Lower lobe of right lung (tissue), 2 donors: Measurements from ENCODE around the gene OGDH. TPM values are rescaled to one million over a fixed set of nuclear protein-coding genes. Genes with fewer than 3 reads are reported as not detected.

ENCODE experiments used
- ATAC-seq, 2 donors: fragments of 200-7000 bp; cut with Tn5 transposase; one replicate each; pipeline ENCODE4 v1.9.1; 2020 to 2022; ENCODE audit warnings: mild to moderate bottlenecking in 2 of 2, moderate library complexity in 2 of 2
- DNase-seq: peaks from one replicate; pipeline ENCODE4 v3.0.0-alpha.2; 2020
- H3K27ac ChIP-seq: fragments of 200-600 bp; one replicate; pipeline ENCODE4 v1.8.0; 2022
- H3K27me3 ChIP-seq: fragments of 200-600 bp; one replicate; pipeline ENCODE4 v1.8.0; 2022; ENCODE audit warnings: low read depth
- H3K36me3 ChIP-seq: fragments of 200-600 bp; one replicate; pipeline ENCODE4 v1.8.0; 2022; ENCODE audit warnings: mild to moderate bottlenecking
- H3K4me1 ChIP-seq: fragments of 200-600 bp; one replicate; pipeline ENCODE4 v1.8.0; 2022
- H3K4me3 ChIP-seq: fragments of 200-600 bp; one replicate; pipeline ENCODE4 v1.8.0; 2022; ENCODE audit warnings: mild to moderate bottlenecking
- H3K9me3 ChIP-seq: fragments of 200-600 bp; one replicate; pipeline ENCODE4 v1.8.0; 2022
- CTCF ChIP-seq: fragments of 200-600 bp; IDR thresholded peaks from one replicate; pipeline ENCODE4 v1.8.0; 2022; ENCODE audit warnings: antibody characterized with exemption, mild to moderate bottlenecking
- intact Hi-C: fragments of 100-400 bp; cut with DNase I; formaldehyde crosslinking; loops from one replicate; pipeline ENCODE4 v1.11.0; 2022
- total RNA-seq: library from RNA; stranded (reverse); fragmentation: NEBNext Ultra II Directional; extraction: Animal tissue kit (Norgen Biotek cat#: 25700); gene quantifications from one replicate; pipeline ENCODE4 v1.2.1, GENCODE V29; 2021
- donor health status: DM: no; HTN: yes; CAD: no; lungs with severe emphysema.

Gene OGDH
- total RNA-seq, 1 donor from 2014 or later, result 132 TPM

- Histone ChIP-seq H3K4me3 (no peak overlapping the region), H3K4me1 (no peaks in the 10 kb centered on the region), H3K27me3 (no peaks in the 10 kb centered on the region), H3K9me3 (no peaks in the 10 kb centered on the region), H3K27ac (no peak overlapping the region), H3K36me3 (peaks cover 69% of the 10 kb centered on the region)
- ATAC-seq (no peak), DNase-seq (no peak)
- TF ChIP-seq CTCF, result no peak
- intact Hi-C loops, result no loop called here
Measured at GRCh38 chr7:44646921-44647636, 40.7 kb downstream of the OGDH start.

GRCh38 chr7:44647981-44648714, 41.7 kb downstream of the OGDH start:
- H3K36me3 ChIP-seq, result peaks cover 76% of the 10 kb centered on the region
- H3K4me3 ChIP-seq, result no peak overlapping the region
- ATAC-seq (no peak), DNase-seq (no peak)
- no peak overlapping the region for H3K27ac ChIP-seq
- H3K27me3 ChIP-seq, result no peaks in the 10 kb centered on the region
- no peaks in the 10 kb centered on the region for H3K4me1 ChIP-seq
- no peak for TF ChIP-seq CTCF
- intact Hi-C loops, result no loop called here
- H3K9me3 ChIP-seq, result no peaks in the 10 kb centered on the region

- Histone ChIP-seq H3K4me3 (no peak overlapping the region), H3K27ac (no peak overlapping the region), H3K27me3 (no peaks in the 10 kb centered on the region), H3K36me3 (peaks cover 93% of the 10 kb centered on the region), H3K4me1 (no peaks in the 10 kb centered on the region), H3K9me3 (no peaks in the 10 kb centered on the region)
- DNase-seq (no peak), ATAC-seq (no peak)
- TF ChIP-seq CTCF, result no peak
- intact Hi-C loops, result no loop called here
Measured at GRCh38 chr7:44650242-44650641, 43.8 kb downstream of the OGDH start.

- DNase-seq (no peak), ATAC-seq (no peak)
- Histone ChIP-seq H3K27me3 (no peaks in the 10 kb centered on the region), H3K27ac (no peak overlapping the region), H3K36me3 (peaks cover 91% of the 10 kb centered on the region), H3K4me3 (no peak overlapping the region), H3K9me3 (no peaks in the 10 kb centered on the region), H3K4me1 (no peaks in the 10 kb centered on the region)
- no peak for TF ChIP-seq CTCF
- intact Hi-C loops, result no loop called here
Measured at GRCh38 chr7:44650772-44651171, 44.3 kb downstream of the OGDH start.

GRCh38 chr7:44652535-44652934, 46.1 kb downstream of the OGDH start:
- intact Hi-C loops, result no loop called here
- H3K36me3 ChIP-seq, result peaks cover 82% of the 10 kb centered on the region
- H3K9me3 ChIP-seq, result no peaks in the 10 kb centered on the region
- no peak for ATAC-seq
- no peak overlapping the region for H3K27ac ChIP-seq
- no peaks in the 10 kb centered on the region for H3K27me3 ChIP-seq
- H3K4me3 ChIP-seq, result no peak overlapping the region
- DNase-seq, result no peak
- TF ChIP-seq CTCF, result no peak
- H3K4me1 ChIP-seq, result no peaks in the 10 kb centered on the region
